Hepatocyte (in vitro differentiated cells): ENCODE data around the gene C20orf204. TPM values are rescaled to one million over a fixed set of nuclear protein-coding genes. Genes with fewer than 3 reads are reported as not detected.

Source experiments
- DNase-seq: peaks from one replicate; pipeline ENCODE4 v3.0.0-alpha.2; 2016; ENCODE audit warnings: low spot score
- H2AFZ ChIP-seq: fragments of 200-600 bp; sonication (generic); 2 replicates; pipeline ENCODE4 v1.6.0; 2016; ENCODE audit warnings: antibody characterized with exemption, mild to moderate bottlenecking
- H3K27ac ChIP-seq: fragments of 200-600 bp; sonication (generic); 2 replicates; pipeline ENCODE4 v1.5.1; 2016; ENCODE audit warnings: mild to moderate bottlenecking
- H3K27me3 ChIP-seq: fragments of 200-600 bp; sonication (generic); 2 replicates; pipeline ENCODE4 v1.6.1; 2016
- H3K36me3 ChIP-seq: fragments of 200-600 bp; sonication (generic); replicated peaks from 2 replicates; pipeline ENCODE4 v1.5.1; 2016; ENCODE audit warnings: low read depth; ENCODE audit not compliant: insufficient read depth
- H3K4me1 ChIP-seq: fragments of 200-600 bp; sonication (generic); 2 replicates; pipeline ENCODE4 v1.5.1; 2016; ENCODE audit warnings: mild to moderate bottlenecking, moderate library complexity; ENCODE audit not compliant: insufficient read depth
- H3K4me2 ChIP-seq: fragments of 200-600 bp; sonication (generic); 2 replicates; pipeline ENCODE4 v1.6.0; 2016
- H3K4me3 ChIP-seq: fragments of 200-600 bp; sonication (generic); 2 replicates; pipeline ENCODE4 v1.5.1; 2016; ENCODE audit warnings: mild to moderate bottlenecking
- H3K79me2 ChIP-seq: fragments of 200-600 bp; sonication (generic); 2 replicates; pipeline ENCODE4 v1.6.0; 2017; ENCODE audit warnings: mild to moderate bottlenecking
- H3K9me2 ChIP-seq: fragments of 200-600 bp; sonication (generic); replicated peaks from 2 replicates; pipeline ENCODE4 v1.6.0; 2017; ENCODE audit warnings: mild to moderate bottlenecking; ENCODE audit not compliant: insufficient read depth
- H3K9me3 ChIP-seq: fragments of 200-600 bp; sonication (generic); 2 replicates; pipeline ENCODE4 v1.5.1; 2016; ENCODE audit warnings: low read depth, mild to moderate bottlenecking
- H4K20me1 ChIP-seq: fragments of 200-600 bp; sonication (generic); 2 replicates; pipeline ENCODE4 v1.6.0; 2016; ENCODE audit warnings: mild to moderate bottlenecking; ENCODE audit not compliant: insufficient read depth, poor library complexity, severe bottlenecking
- EZH2 ChIP-seq: fragments of 200-600 bp; sonication (generic); IDR thresholded peaks from 2 replicates; pipeline ENCODE4 v1.6.1; 2016; ENCODE audit warnings: antibody characterized with exemption, mild to moderate bottlenecking, borderline replicate concordance
- EZH2phosphoT487 ChIP-seq: fragments of 200-600 bp; sonication (generic); IDR thresholded peaks from one replicate; pipeline ENCODE4 v1.6.1; 2018; ENCODE audit warnings: antibody characterized with exemption, mild to moderate bottlenecking, low read depth, moderate library complexity; ENCODE audit not compliant: unreplicated experiment, severe bottlenecking
- WGBS: methylation state at CpG from one replicate; pipeline ENCODE4 v1.1.6; 2016; ENCODE audit warnings: low lambda C conversion rate; ENCODE audit errors: missing lambda C conversion rate; 5-methylcytosine and 5-hydroxymethylcytosine counted together
- polyA plus RNA-seq: library from polyadenylated mRNA; unstranded; fragments of >200 nt; fragmentation: Nextera tagmentation; extraction: Ambion mirVana; gene quantifications from 2 replicates; pipeline ENCODE4 v1.2.1, GENCODE V29; 2016
- total RNA-seq: library from RNA; depleted of rRNA; stranded (reverse); fragments of >200 nt; gene quantifications from 2 replicates; pipeline ENCODE4 v1.2.3, GENCODE V29; 2014
- TF ChIP-seq, protein P1 (sequence below): fragments of 200-600 bp; sonication (generic); IDR thresholded peaks from 2 replicates; pipeline ENCODE4 v1.5.1; 2016; ENCODE audit warnings: antibody characterized with exemption, mild to moderate bottlenecking; ENCODE audit not compliant: poor library complexity

Gene C20orf204, protein sequence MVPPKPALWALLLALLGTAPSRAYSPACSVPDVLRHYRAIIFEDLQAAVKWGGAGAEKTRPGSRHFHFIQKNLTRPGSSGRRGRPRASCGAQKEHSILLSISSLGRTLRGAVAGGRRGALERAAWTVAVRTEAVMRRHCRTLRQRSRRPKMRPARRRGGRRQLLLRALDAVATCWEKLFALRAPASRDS
- total RNA-seq (0.57 and 0.72 TPM in 2 replicates), polyA plus RNA-seq (0.85 and 1.7 TPM in 2 replicates)

DNA sequence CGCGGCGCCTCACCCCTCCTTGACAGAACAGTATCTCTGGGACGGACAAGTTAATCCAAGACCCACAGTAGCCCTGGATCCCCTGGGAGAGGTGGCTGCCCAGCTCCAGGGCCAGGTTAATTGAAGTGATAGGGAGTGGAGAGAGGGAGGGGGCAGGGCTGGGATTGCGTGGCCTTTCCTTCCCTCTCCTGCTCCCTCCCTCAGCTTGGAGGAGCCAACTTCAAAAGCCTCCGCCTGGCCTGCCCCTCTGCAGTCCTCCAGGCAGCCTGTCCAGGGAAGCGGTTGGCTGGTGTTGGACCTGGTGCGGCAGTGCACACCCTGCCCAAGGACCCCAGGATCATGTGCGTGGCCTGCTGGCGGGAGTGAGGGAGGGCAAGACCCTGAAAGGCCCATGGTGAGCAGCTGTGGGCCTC lies at the start of gene C20orf204:
C20orf204 (plus strand) TSS at position 250 of the 413 bp plus-strand sequence; CDS start at position 392, 142 bp downstream.
- peaks cover 30% of the 10 kb centered on the region for H3K27me3 ChIP-seq

DNA sequence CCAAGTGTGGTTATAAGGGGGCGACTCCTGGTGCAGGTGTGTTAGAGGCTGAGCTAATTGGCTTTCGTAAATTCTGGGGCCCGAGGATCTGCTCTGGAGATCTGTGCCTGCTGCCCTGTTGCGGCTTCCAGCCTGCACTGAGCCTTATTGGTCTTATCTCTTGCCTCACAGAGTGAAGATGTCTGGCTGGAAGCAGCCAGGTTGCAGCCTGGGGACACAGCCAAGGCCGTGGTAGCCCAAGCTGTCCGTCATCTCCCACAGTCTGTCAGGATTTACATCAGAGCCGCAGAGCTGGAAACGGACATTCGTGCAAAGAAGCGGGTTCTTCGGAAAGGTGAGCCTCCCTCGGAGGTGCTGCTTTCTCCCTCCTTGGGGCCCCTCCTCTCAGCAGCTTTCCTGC lies 35.1 kb upstream of the C20orf204 start:
- no peak for DNase-seq
- H3K9me3 ChIP-seq: no peaks in the 10 kb centered on the region
- H3K27me3 ChIP-seq: no peaks in the 10 kb centered on the region
- H3K4me3 ChIP-seq: no peak overlapping the region
- peaks cover 9% of the 10 kb centered on the region for H4K20me1 ChIP-seq
- H3K4me1 ChIP-seq: no peaks in the 10 kb centered on the region
- TF ChIP-seq, protein P1, sequence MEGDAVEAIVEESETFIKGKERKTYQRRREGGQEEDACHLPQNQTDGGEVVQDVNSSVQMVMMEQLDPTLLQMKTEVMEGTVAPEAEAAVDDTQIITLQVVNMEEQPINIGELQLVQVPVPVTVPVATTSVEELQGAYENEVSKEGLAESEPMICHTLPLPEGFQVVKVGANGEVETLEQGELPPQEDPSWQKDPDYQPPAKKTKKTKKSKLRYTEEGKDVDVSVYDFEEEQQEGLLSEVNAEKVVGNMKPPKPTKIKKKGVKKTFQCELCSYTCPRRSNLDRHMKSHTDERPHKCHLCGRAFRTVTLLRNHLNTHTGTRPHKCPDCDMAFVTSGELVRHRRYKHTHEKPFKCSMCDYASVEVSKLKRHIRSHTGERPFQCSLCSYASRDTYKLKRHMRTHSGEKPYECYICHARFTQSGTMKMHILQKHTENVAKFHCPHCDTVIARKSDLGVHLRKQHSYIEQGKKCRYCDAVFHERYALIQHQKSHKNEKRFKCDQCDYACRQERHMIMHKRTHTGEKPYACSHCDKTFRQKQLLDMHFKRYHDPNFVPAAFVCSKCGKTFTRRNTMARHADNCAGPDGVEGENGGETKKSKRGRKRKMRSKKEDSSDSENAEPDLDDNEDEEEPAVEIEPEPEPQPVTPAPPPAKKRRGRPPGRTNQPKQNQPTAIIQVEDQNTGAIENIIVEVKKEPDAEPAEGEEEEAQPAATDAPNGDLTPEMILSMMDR: no peak
- no peak for TF ChIP-seq EZH2phosphoT487
- no peak for TF ChIP-seq EZH2
- H2AFZ ChIP-seq: no peak overlapping the region
- H3K27ac ChIP-seq: no peak overlapping the region
- WGBS: 95% methylated on average over 12 of the region's 12 CpGs
- no peaks in the 10 kb centered on the region for H3K36me3 ChIP-seq
- H3K9me2 ChIP-seq: no peaks in the 10 kb centered on the region
- H3K79me2 ChIP-seq: no peaks in the 10 kb centered on the region
- H3K4me2 ChIP-seq: no peak overlapping the region

More for the DNA sequence above, at the start of gene C20orf204:
- Histone ChIP-seq H3K9me3 (no peaks in the 10 kb centered on the region), H3K9me2 (no peaks in the 10 kb centered on the region), H3K79me2 (no peaks in the 10 kb centered on the region), H3K36me3 (no peaks in the 10 kb centered on the region), H3K4me3 (no peak within 1 kb of the TSS), H4K20me1 (peaks cover 14% of the 10 kb centered on the region), H3K4me2 (no peak within 1 kb of the TSS), H3K27ac (no peak within 1 kb of the TSS), H3K4me1 (peaks cover 17% of the 10 kb centered on the region), H2AFZ (no peak within 1 kb of the TSS)
- 68% methylated on average over 9 of the region's 10 CpGs for WGBS
- DNase-seq: no peak
- TF ChIP-seq EZH2 (no peak), EZH2phosphoT487 (no peak)
- TF ChIP-seq, protein P1: no peak

DNA sequence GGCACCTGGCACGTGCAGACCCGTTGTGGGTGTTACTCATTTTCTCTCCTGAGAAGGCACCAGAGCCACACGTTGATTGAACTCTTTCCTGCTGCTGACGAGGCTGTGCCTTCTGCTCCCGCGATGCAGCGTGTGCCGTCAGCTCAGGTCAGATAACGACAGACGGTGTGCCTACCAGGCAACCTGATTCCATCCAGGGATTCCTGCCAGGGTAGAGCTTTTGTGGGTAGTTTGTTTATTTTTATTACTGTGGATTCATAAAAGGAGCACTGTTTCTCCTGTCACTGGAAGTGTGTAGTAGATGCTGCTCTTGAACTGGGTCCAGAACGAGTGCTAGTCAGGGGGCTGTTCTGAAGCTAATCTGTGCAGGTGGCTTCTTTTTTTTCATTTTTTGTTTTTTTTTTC lies 34.4 kb upstream of the C20orf204 start:
- no peaks in the 10 kb centered on the region for H3K27me3 ChIP-seq
- H3K9me3 ChIP-seq: no peaks in the 10 kb centered on the region
- 81% methylated on average over 11 of the region's 11 CpGs for WGBS
- H4K20me1 ChIP-seq: peaks cover 11% of the 10 kb centered on the region
- TF ChIP-seq EZH2phosphoT487: no peak
- TF ChIP-seq EZH2: no peak
- TF ChIP-seq, protein P1: no peak
- no peaks in the 10 kb centered on the region for H3K36me3 ChIP-seq
- H3K4me3 ChIP-seq: no peak overlapping the region
- no peak for DNase-seq
- H3K4me2 ChIP-seq: no peak overlapping the region
- H3K79me2 ChIP-seq: no peaks in the 10 kb centered on the region
- no peak overlapping the region for H3K27ac ChIP-seq
- H3K4me1 ChIP-seq: no peaks in the 10 kb centered on the region
- no peak overlapping the region for H2AFZ ChIP-seq
- no peaks in the 10 kb centered on the region for H3K9me2 ChIP-seq
